Keratinocyte (primary cell): Measurements from ENCODE around the gene CTU1. TPM values are rescaled to one million over a fixed set of nuclear protein-coding genes. Genes with fewer than 3 reads are reported as not detected.

Source experiments
- DNase-seq: peaks from one replicate; pipeline ENCODE4 v3.0.0-alpha.2; 2011; ENCODE audit warnings: low read depth, missing footprints, low spot score
- FAIRE-seq: peaks from 2 replicates; lab custom pipeline; 2011; peaks lifted over from hg19 to GRCh38; lab: Jason Lieb, UNC
- H2AFZ ChIP-seq: 2 replicates; pipeline ENCODE4 v1.6.0; 2012; ENCODE audit warnings: low read length, control low read depth, inconsistent platforms; ENCODE audit not compliant: control insufficient read depth
- H3K27ac ChIP-seq: 2 replicates; pipeline ENCODE4 v1.5.1; 2011; ENCODE audit warnings: low read length; ENCODE audit not compliant: control insufficient read depth, insufficient read depth
- H3K27me3 ChIP-seq: 3 replicates; pipeline ENCODE4 v1.6.0; 2011; ENCODE audit warnings: low read length; ENCODE audit not compliant: control insufficient read depth, insufficient read depth; ENCODE audit errors: extremely low read depth
- H3K36me3 ChIP-seq, 2 experiments: 2 replicates in 1 of 2; 3 replicates in 1 of 2; pipeline ENCODE4 v1.5.1; 2011; ENCODE audit warnings: low read length in 2 of 2, mild to moderate bottlenecking in 1 of 2; ENCODE audit not compliant: control insufficient read depth in 2 of 2, insufficient read depth in 2 of 2; ENCODE audit errors: extremely low read depth in 1 of 2
- H3K4me1 ChIP-seq: 3 replicates; pipeline ENCODE4 v1.5.1; 2011; ENCODE audit warnings: low read length; ENCODE audit not compliant: control insufficient read depth, insufficient read depth; ENCODE audit errors: extremely low read depth
- H3K4me2 ChIP-seq: 3 replicates; pipeline ENCODE4 v1.6.0; 2011; ENCODE audit warnings: low read depth, low read length; ENCODE audit not compliant: control insufficient read depth, insufficient read depth; ENCODE audit errors: extremely low read depth
- H3K4me3 ChIP-seq, 3 experiments: fragments of 200-600 bp in 1 of 3; sonication (generic) in 1 of 3; 2 replicates in 2 of 3; 3 replicates in 1 of 3; pipeline ENCODE4 v1.5.1; 2011 to 2016; ENCODE audit warnings: low read length in 3 of 3, mild to moderate bottlenecking in 3 of 3, control low read depth in 2 of 3, inconsistent platforms in 1 of 3, low read depth in 1 of 3, mixed read lengths in 1 of 3, mixed run types in 1 of 3, moderate library complexity in 1 of 3; ENCODE audit not compliant: control insufficient read depth in 2 of 3, insufficient read depth in 2 of 3; ENCODE audit errors: extremely low read depth in 1 of 3
- H3K79me2 ChIP-seq: 2 replicates; pipeline ENCODE4 v1.6.0; 2012; ENCODE audit warnings: low read length; ENCODE audit not compliant: control insufficient read depth, insufficient read depth
- H3K9ac ChIP-seq: 3 replicates; pipeline ENCODE4 v1.6.0; 2011; ENCODE audit warnings: low read length; ENCODE audit not compliant: control insufficient read depth, insufficient read depth; ENCODE audit errors: extremely low read depth
- H3K9me1 ChIP-seq: 3 replicates; pipeline ENCODE4 v1.6.0; 2011; ENCODE audit warnings: low read length; ENCODE audit not compliant: control insufficient read depth, insufficient read depth; ENCODE audit errors: extremely low read depth
- H3K9me3 ChIP-seq: 2 replicates; pipeline ENCODE4 v1.5.1; 2012; ENCODE audit warnings: low read depth, low read length; ENCODE audit not compliant: control insufficient read depth
- H4K20me1 ChIP-seq: 3 replicates; pipeline ENCODE4 v1.6.0; 2011; ENCODE audit warnings: low read length; ENCODE audit not compliant: control insufficient read depth, insufficient read depth; ENCODE audit errors: extremely low read depth
- CTCF ChIP-seq, 3 experiments: IDR thresholded peaks in 1 of 3; conservative IDR thresholded peaks in 1 of 3; optimal IDR thresholded peaks in 1 of 3; 2 replicates in 2 of 3; 3 replicates in 1 of 3; pipeline versions ENCODE3 to v1.5.1; 2011; ENCODE audit warnings: low read length in 3 of 3, mild to moderate bottlenecking in 3 of 3, moderate library complexity in 2 of 3, control low read depth in 1 of 3, inconsistent platforms in 1 of 3; ENCODE audit not compliant: insufficient read depth in 2 of 3; ENCODE audit errors: extremely low read depth in 1 of 3
- EZH2 ChIP-seq: IDR thresholded peaks from one replicate; pipeline ENCODE4 v1.6.1; 2012; ENCODE audit warnings: inconsistent platforms, mild to moderate bottlenecking, low read length, moderate library complexity
- dilution Hi-C: fragments of 300-500 bp; cut with MboI; formaldehyde crosslinking; loops from one replicate; pipeline ENCODE4 v1.7.0; 2020; ENCODE audit warnings: low sequenced_read_pairs; ENCODE audit not compliant: extremely low pct_ligation_motif_present
- polyA plus RNA-seq, 5 experiments: library from polyadenylated mRNA; depleted of rRNA in 3 of 5; stranded (reverse) in 3 of 5; stranded (forward) in 1 of 5; unstranded in 1 of 5; fragments of >200 nt; gene quantifications; 1 replicate in 1 of 5; 2 replicates in 3 of 5; 3 replicates in 1 of 5; pipeline versions ENCODE4 v1.2.1 to v1.2.3, GENCODE V29; 2011 to 2012; ENCODE audit warnings: missing spikeins in 2 of 5, low read depth in 1 of 5, low replicate concordance in 1 of 5

Gene CTU1
- polyA plus RNA-seq, 1 donor (not counting 4 experiments of a cell fraction or from before 2014, with no cell fraction given): 1.9 TPM

GRCh38 chr19:51121257-51121656 is 13.0 kb upstream of the CTU1 start:
- Histone ChIP-seq H3K27ac (no peak overlapping the region), H2AFZ (no peak overlapping the region), H3K79me2 (no peaks in the 10 kb centered on the region), H3K4me3 (no peak overlapping the region), H3K9me3 (no peaks in the 10 kb centered on the region), H3K27me3 (no peaks in the 10 kb centered on the region), H3K4me1 (no peaks in the 10 kb centered on the region), H3K9me1 (no peaks in the 10 kb centered on the region), H3K9ac (no peak overlapping the region), H4K20me1 (no peaks in the 10 kb centered on the region), H3K36me3 (no peaks in the 10 kb centered on the region), H3K4me2 (no peak overlapping the region)
- dilution Hi-C loops: no loop called here
- FAIRE-seq: no peak
- TF ChIP-seq CTCF (optimal IDR thresholded peaks at IDR 0.05 in 1 of 3, IDR thresholded peaks at IDR 0.05 in 1 of 3, conservative IDR thresholded peaks at IDR 0.05 in 1 of 3; ENCODE audit: extremely low read depth in 1 of 3, insufficient read depth in 2 of 3, low read length in 3 of 3) (no peak), EZH2 (no peak)
- DNase-seq: no peak

- peaks cover 3% of the 10 kb centered on the region for H3K27me3 ChIP-seq
- dilution Hi-C loops: no loop called here
- H2AFZ ChIP-seq: no peak overlapping the region
- no peaks in the 10 kb centered on the region for H3K4me1 ChIP-seq
- H3K27ac ChIP-seq: no peak overlapping the region
- no peaks in the 10 kb centered on the region for H3K79me2 ChIP-seq
- no peak for TF ChIP-seq CTCF (optimal IDR thresholded peaks at IDR 0.05 in 1 of 3, IDR thresholded peaks at IDR 0.05 in 1 of 3, conservative IDR thresholded peaks at IDR 0.05 in 1 of 3; ENCODE audit: extremely low read depth in 1 of 3, insufficient read depth in 2 of 3, low read length in 3 of 3)
- TF ChIP-seq EZH2: no peak
- H3K9me1 ChIP-seq: no peaks in the 10 kb centered on the region
- no peak overlapping the region for H3K9ac ChIP-seq
- H3K4me3 ChIP-seq: no peak overlapping the region
- FAIRE-seq (no peak), DNase-seq (no peak)
- H3K36me3 ChIP-seq: no peaks in the 10 kb centered on the region
- no peak overlapping the region for H3K4me2 ChIP-seq
- no peaks in the 10 kb centered on the region for H3K9me3 ChIP-seq
- H4K20me1 ChIP-seq: no peaks in the 10 kb centered on the region
These were observed 12.0 kb upstream of the CTU1 start for GRCh38 chr19:51120160-51120559.
